GM12878 (cell line): ENCODE data around the gene ENOX2. TPM values are rescaled to one million over a fixed set of nuclear protein-coding genes. Genes with fewer than 3 reads are reported as not detected.

ENCODE experiments used
- ATAC-seq: fragments of 200-7000 bp; cut with Tn5 transposase; 3 replicates; pipeline ENCODE4 v1.9.1; 2020; ENCODE audit warnings: mild to moderate bottlenecking, moderate library complexity
- BruUV-seq: library from RNA; stranded (reverse); fragments of 400-500 nt; replicated peaks from 2 replicates; lab custom pipeline; 2021; lab: Mats Ljungman, UMichigan
- CTCF ChIA-PET: fragments of 300-600 bp; sonication (Branson Sonifier 250); formaldehyde crosslinking; extraction: SDS; loops from one replicate; lab custom pipeline; 2021; ENCODE audit warnings: inconsistent platforms; lab: Yijun Ruan, JAX
- POLR2A ChIA-PET: fragments of 350-600 bp; formaldehyde crosslinking; extraction: SDS; loops from one replicate; lab custom pipeline; 2021; ENCODE audit warnings: inconsistent platforms; lab: Charles Lee
- RAD21 ChIA-PET: fragments of 300-600 bp; sonication (Branson Sonifier 250); formaldehyde crosslinking; loops from one replicate; lab custom pipeline; 2023; ENCODE audit warnings: antibody characterized with exemption; ENCODE audit not compliant: unreplicated experiment; lab: Charles Lee
- SMC1A ChIA-PET: fragments of 300-600 bp; sonication (Branson Sonifier 250); formaldehyde crosslinking; loops from one replicate; lab custom pipeline; 2023; ENCODE audit not compliant: unreplicated experiment, uncharacterized antibody; lab: Charles Lee
- DNase-seq: peaks from one replicate; pipeline ENCODE4 v3.0.0-alpha.2; 2011; ENCODE audit warnings: low read depth, low spot score
- FAIRE-seq: peaks from 3 replicates; lab custom pipeline; 2011; peaks lifted over from hg19 to GRCh38; lab: Jason Lieb, UNC
- H2AFZ ChIP-seq: 2 replicates; pipeline ENCODE4 v1.6.0; 2011; ENCODE audit warnings: low read depth, low read length, control low read depth; ENCODE audit not compliant: control insufficient read depth
- H3K27ac ChIP-seq: 2 replicates; pipeline ENCODE4 v1.5.1; 2011; ENCODE audit warnings: control low read depth; ENCODE audit not compliant: control insufficient read depth, insufficient read depth
- H3K27me3 ChIP-seq, 2 experiments: replicated peaks in 1 of 2; 2 replicates each; pipeline versions ENCODE4 v1.6.0 to v1.6.1; 2011; ENCODE audit warnings: low read length in 1 of 2; ENCODE audit not compliant: control insufficient read depth in 2 of 2, insufficient read depth in 2 of 2
- H3K36me3 ChIP-seq, 2 experiments: 2 replicates each; pipeline ENCODE4 v1.5.1; 2011; ENCODE audit warnings: low read length in 1 of 2; ENCODE audit not compliant: control insufficient read depth in 2 of 2, insufficient read depth in 2 of 2
- H3K4me1 ChIP-seq: 2 replicates; pipeline ENCODE4 v1.6.1; 2011; ENCODE audit warnings: mild to moderate bottlenecking, low read length, moderate library complexity, mixed read lengths; ENCODE audit not compliant: control insufficient read depth, insufficient read depth
- H3K4me2 ChIP-seq: 2 replicates; pipeline ENCODE4 v1.6.0; 2011; ENCODE audit warnings: control low read depth; ENCODE audit not compliant: control insufficient read depth, insufficient read depth
- H3K4me3 ChIP-seq: fragments of 200-600 bp; sonication (generic); 2 replicates; pipeline ENCODE4 v1.5.1; 2016
- H3K79me2 ChIP-seq: 2 replicates; pipeline ENCODE4 v1.6.0; 2011; ENCODE audit warnings: low read length; ENCODE audit not compliant: control insufficient read depth, insufficient read depth
- H3K9ac ChIP-seq: 2 replicates; pipeline ENCODE4 v1.8.0; 2011; ENCODE audit warnings: low read length, control low read depth, mixed read lengths; ENCODE audit not compliant: control insufficient read depth, insufficient read depth
- H3K9me3 ChIP-seq: replicated peaks from 3 replicates; pipeline ENCODE4 v1.5.1; 2011; ENCODE audit warnings: mild to moderate bottlenecking, low read length; ENCODE audit not compliant: control insufficient read depth, insufficient read depth
- H4K20me1 ChIP-seq: 2 replicates; pipeline ENCODE4 v1.6.0; 2011; ENCODE audit not compliant: control insufficient read depth, insufficient read depth
- BCLAF1 ChIP-seq: fragments of 450-650 bp; IDR thresholded peaks from 2 replicates; pipeline ENCODE4 v1.6.1; 2017; ENCODE audit warnings: antibody characterized with exemption, mild to moderate bottlenecking, moderate library complexity
- MTA2 ChIP-seq: fragments of 450-650 bp; IDR thresholded peaks from 2 replicates; pipeline ENCODE4 v1.6.1; 2016; ENCODE audit warnings: low read depth, mild to moderate bottlenecking, moderate library complexity
- MXI1 ChIP-seq: fragments of 150-350 bp; IDR thresholded peaks from 2 replicates; pipeline ENCODE4 v1.6.1; 2011; ENCODE audit warnings: low read depth, mild to moderate bottlenecking, inconsistent platforms, low read length, improper control_type of control experiment
- STAT3 ChIP-seq: IDR thresholded peaks from 2 replicates; pipeline ENCODE4 v1.6.1; 2011; ENCODE audit warnings: low read depth, low read length, improper control_type of control experiment
- ZBTB11 ChIP-seq: fragments of 450-650 bp; formaldehyde crosslinking; IDR thresholded peaks from 2 replicates; pipeline ENCODE4 v1.5.0; 2022; ENCODE audit warnings: mild to moderate bottlenecking, missing genetic modification characterization
- ZNF207 ChIP-seq: fragments of 450-650 bp; IDR thresholded peaks from 2 replicates; pipeline ENCODE4 v1.6.1; 2014; ENCODE audit warnings: antibody characterized with exemption, mild to moderate bottlenecking, borderline replicate concordance
- WGBS: methylation state at CpG from one replicate; pipeline ENCODE4 v1.1.6; 2016; ENCODE audit warnings: low lambda C conversion rate; ENCODE audit not compliant: insufficient replicate concordance, insufficient coverage; ENCODE audit errors: missing lambda C conversion rate; 5-methylcytosine and 5-hydroxymethylcytosine counted together
- in situ Hi-C: fragments of 300-500 bp; cut with MboI; formaldehyde crosslinking; loops from 9 replicates; pipeline ENCODE4 v1.14.3; 2018; ENCODE audit warnings: mixed read lengths
- intact Hi-C: fragments of 100-400 bp; cut with micrococcal nuclease; formaldehyde crosslinking; loops from one replicate; pipeline ENCODE4 v1.14.2; 2022; ENCODE audit not compliant: unreplicated experiment
- polyA plus RNA-seq, 11 experiments: library from polyadenylated mRNA; depleted of rRNA in 4 of 11; unstranded in 6 of 11; stranded (reverse) in 5 of 11; fragments of >200 nt; fragmentation: Nextera tagmentation in 4 of 11; fragmentation: Illumina TruSeq in 1 of 11; extraction: Ambion mirVana in 4 of 11; extraction: Trizol in 1 of 11; gene quantifications; 1 replicate in 1 of 11; 2 replicates in 10 of 11; pipeline versions ENCODE4 v1.2.1 to v1.2.3, GENCODE V29; 2011 to 2016; ENCODE audit warnings: inconsistent platforms in 2 of 11, missing spikeins in 2 of 11, low read depth in 1 of 11
- total RNA-seq, 4 experiments: library from RNA; depleted of rRNA in 3 of 4; stranded (reverse); fragments of >200 nt in 3 of 4; fragmentation: Illumina TruSeq in 1 of 4; extraction: Trizol in 1 of 4; gene quantifications; 2 replicates each; pipeline versions ENCODE4 v1.2.1 to v1.2.3, GENCODE V29; 2013 to 2021

ENOX2 gene
- total and polyA plus RNA-seq, 10 of the 15 experiments (the other 5 are each of a cell fraction or from before 2014, with no cell fraction given), result 3.2 to 13.0 (median 7.7) TPM

- CTCF ChIA-PET, result no interaction called here
- in situ Hi-C loops, result no loop called here
- RAD21 ChIA-PET, result no interaction called here
- Histone ChIP-seq H3K4me2 (no peak overlapping the region), H3K36me3 (no peaks in the 10 kb centered on the region), H3K27ac (no peak overlapping the region), H3K9ac (no peak overlapping the region), H4K20me1 (no peaks in the 10 kb centered on the region), H3K27me3 (no peaks in the 10 kb centered on the region), H3K79me2 (no peaks in the 10 kb centered on the region), H3K4me1 (no peaks in the 10 kb centered on the region)
- WGBS, result 0% methylated on average over 1 of the region's 1 CpG
- no TSS peak for BruUV-seq
- SMC1A ChIA-PET, result no interaction called here
- no peak for DNase-seq
- TF ChIP-seq ZNF207 (no peak), MXI1 (no peak), ZBTB11 (CRISPR knock-in tag) (no peak), BCLAF1 (no peak), MTA2 (no peak), STAT3 (no peak)
- TF ChIP-seq, all 136 proteins: peak for 0
- POLR2A ChIA-PET, result no interaction called here
- no peak overlapping the region for H3K4me3 ChIP-seq
- ATAC-seq (no peak), FAIRE-seq (no peak)
- H3K9me3 ChIP-seq, result no peaks in the 10 kb centered on the region
- intact Hi-C loops, result no loop called here
- H2AFZ ChIP-seq, result no peak overlapping the region
These were observed 76.8 kb downstream of the ENOX2 start for GRCh38 chrX:130826249-130826648.
